Fibroblast of skin of abdomen (primary cell): ENCODE results near the gene LRIG3.
"Not testable (repeated sequence)": the region's sequence is repeated elsewhere in the genome, so short reads cannot be mapped to it uniquely, and the experiment has no call there.

Experiments
- DNase-seq: peaks from one replicate; pipeline ENCODE4 v3.0.0-alpha.2; 2013

LRIG3 gene

DNA sequence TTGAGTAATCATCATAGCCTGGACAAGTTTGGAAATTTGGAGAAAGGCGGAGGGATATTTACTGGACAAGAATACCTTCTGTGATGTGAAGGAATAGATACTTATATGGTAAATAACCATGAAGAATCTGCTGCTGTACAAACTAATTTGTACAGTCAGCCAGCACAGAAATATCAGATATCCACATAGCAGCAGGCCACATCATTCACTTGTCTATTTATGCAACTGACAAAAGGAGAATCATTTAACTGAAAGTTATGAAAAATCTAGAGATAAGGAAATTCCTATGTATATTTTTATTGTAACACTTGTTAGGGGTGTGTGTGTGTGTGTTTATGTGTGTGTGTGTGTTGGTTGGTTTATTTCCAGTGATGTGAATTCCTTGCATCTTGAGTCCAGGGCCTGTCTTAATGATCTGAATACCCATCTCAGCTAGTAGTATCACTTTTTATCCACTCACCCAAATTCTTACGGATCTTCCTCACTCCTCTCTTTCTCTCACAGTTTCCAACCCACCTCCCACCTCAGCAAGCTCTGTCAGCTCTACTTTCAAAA, 10.5 kb upstream of the LRIG3 start:
- DNase-seq, result no peak

GRCh38 chr12:58927120-58927519, 6.8 kb upstream of the LRIG3 start:
- DNase-seq, result no peak

GRCh38 chr12:58926586-58926985, 6.3 kb upstream of the LRIG3 start:
- DNase-seq, result no peak

- DNase-seq, result no peak
Measured at GRCh38 chr12:58925751-58926150, 5.4 kb upstream of the LRIG3 start.

DNA sequence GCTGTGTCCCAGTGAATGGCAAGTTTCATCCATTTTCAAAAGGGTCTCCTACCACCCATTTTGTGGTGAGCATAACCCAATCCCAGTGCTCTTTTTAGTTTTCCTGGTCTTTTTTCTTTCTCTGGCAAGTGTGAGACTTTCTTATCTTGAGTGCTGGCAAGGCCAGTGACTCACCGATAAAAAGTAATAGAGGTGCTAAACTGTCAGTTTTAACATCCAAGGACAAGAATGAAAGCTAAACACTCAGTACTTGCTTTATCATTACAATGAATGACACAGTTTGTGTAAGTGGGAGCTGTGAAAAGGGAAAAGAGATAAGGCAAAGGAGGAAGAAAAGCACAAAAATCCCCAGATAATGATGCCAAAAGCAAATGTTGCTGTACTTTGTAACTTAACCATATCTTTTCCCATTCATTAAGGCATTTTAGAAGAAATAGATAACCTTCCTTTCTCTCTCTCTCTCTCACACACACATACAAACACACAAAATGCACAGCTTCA, 4.9 kb upstream of the LRIG3 start:
- no peak for DNase-seq

DNA sequence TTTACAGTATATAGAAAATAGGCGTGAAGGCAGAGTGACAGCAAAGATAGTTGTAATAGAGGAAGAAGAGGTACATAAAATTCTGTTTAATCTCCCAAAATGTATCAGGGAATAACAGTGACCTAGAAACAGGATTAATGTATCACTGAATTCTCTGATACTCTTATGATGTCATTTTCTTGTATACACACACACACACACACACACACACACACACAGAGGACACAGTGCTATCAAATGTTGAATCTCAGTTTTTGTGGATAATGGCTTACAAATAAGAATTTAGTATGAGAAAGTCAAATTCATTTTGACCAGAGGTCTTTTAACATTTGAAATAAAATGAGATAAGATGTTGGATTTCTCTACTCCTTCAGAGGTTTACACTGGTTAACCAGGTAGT, 4.3 kb upstream of the LRIG3 start:
- no peak for DNase-seq

GRCh38 chr12:58923781-58924180, 3.5 kb upstream of the LRIG3 start:
- no peak for DNase-seq

DNA sequence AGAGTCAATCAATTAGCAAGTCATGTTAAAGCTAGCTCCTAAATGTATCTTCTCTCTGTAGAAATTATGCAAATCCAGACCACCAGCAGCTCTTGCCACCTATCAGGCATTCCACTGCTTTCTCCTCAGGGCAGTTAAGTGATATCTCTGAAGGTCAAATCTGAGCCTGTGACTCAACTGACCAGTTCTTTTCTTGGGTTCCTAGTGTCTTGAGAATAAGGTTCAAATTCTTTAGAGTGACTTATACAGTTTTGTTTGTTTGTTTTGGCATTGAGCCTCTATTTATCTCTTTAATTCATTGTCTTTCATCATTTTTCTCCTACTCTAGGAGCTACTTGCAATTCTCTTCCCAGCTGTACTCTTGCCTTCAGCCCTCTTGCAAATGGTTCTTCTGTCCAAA, 2.5 kb upstream of the LRIG3 start:
- DNase-seq, result no peak

- no peak for DNase-seq
Measured at GRCh38 chr12:58920961-58921861, 907 bp upstream of the LRIG3 start.

DNA sequence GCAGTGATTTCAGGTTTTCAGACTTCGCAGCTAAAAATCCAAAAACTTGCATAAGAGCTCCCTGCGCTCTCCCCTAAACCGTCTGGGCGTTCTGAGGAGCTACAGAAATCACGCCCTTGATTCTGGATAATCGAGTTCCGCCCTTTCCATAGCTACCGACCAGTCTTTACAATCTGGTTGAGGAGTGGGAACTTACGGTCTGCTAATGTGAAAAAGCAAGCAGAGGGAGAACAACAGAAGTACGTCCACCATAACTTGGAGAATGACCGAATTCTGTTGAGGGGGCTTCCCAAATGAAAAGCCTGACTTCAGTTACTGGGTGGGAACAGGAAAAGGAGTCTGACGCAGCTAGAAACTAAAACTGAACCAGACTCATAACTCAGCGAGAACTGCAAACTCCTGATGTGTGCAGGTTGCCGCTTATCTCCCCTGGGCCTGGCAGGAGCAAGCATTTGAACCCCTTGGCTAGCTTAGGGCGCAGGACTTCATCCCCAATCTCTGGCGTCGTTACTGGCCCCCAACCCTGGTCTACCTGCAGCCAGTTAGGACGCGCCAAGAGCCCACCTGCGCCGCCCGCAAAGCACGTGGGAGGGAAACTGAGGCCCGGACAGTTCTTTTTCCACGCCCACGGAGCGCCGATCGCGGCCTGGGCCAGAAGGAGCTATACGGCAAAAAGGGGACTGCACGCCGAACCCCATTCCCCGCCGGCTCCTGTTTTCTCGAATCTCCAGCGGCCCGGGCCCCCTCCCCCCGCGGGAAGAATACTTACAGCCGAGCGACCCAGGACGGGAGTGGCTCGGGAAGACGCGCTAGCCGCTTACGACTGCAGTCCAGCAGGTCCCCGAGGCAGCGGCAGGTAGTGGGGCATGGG, 838 bp downstream of the LRIG3 start:
- peak; percentile 27 for DNase-seq

DNA sequence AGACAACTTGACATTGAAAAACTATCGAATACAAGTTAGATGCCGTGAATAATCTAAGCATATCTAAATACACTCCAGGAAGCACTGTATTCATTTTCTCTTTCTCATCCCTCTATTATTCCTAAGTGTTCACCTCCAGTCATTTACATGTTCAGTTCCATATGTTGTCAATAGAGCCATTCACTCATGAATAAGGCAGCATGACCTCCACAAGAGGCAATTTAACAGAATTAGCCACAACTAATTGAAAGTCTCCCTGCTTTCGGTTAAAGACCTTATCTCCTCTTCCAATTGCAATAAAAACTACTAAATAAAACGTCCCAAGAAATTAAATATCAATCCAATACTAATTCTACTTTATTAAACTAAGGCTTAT, 1.8 kb downstream of the LRIG3 start:
- peak; percentile 28 for DNase-seq

GRCh38 chr12:58917699-58918468, 2.4 kb downstream of the LRIG3 start:
- DNase-seq, result peak; percentile 28

GRCh38 chr12:58916921-58917511, 3.3 kb downstream of the LRIG3 start:
- DNase-seq, result peak; percentile 90

DNA sequence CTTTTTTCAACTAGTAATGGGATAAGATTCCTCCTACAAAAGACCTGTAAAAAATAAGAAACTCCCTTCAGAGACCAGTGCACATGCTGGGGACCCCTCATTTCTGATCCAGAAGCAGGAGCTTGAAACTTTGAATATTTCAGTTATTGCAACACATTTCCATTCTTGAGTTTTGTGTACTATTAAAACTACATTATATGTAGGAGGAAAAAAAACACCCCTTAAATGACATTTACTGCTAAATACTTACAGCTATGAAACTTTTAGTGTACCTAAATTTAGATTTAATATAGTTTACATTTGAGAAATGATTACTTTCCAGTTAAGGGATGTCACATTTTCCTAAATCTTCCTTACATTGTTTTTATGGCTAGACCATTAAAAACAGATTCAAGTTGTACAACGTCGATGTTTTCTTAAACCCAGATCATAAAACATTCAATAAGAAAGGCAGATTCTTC, 4.1 kb downstream of the LRIG3 start:
- no peak for DNase-seq

DNA sequence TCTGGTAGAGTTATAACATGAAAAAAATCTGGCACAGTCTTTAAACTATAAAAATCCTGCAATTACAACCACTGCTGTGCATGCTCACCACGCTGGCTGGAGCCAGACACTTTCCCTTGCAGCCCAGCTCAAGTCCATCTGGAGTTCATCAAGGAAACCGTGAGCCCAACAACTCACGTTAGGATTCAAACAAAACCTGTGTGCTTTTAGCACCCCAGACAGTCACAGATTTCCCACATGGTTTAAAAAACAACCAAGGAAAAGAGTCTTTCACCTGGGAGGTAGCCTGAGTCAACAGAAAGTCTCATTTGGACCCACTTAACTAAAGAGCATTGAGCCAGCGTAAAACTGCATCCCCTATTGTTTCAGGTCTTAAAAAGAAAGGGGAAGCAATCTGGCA, 4.7 kb downstream of the LRIG3 start:
- DNase-seq, result peak; percentile 89

GRCh38 chr12:58915037-58915436, 5.3 kb downstream of the LRIG3 start:
- no peak for DNase-seq

DNA sequence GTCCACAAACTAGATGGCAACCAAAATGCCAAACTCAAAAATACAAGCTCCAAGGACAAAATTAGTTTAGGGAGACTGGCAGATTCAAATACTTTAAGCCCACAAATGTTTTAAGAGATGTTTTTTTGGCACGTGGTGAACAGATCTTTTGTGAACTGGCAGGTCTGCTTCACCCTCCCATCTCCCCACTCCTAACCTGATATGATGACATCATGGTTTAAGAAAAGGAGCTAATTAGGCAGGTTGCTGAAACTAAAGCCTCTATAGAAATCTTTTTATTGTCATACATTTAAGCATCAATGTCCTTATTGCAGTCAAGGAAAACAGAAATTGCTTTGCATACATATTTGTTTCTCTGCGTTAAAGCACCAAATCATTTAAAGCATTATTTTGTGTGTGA, 5.8 kb downstream of the LRIG3 start:
- DNase-seq, result no peak

- peak; percentile 66 for DNase-seq
Measured at GRCh38 chr12:58907391-58907790, 12.9 kb downstream of the LRIG3 start.

DNA sequence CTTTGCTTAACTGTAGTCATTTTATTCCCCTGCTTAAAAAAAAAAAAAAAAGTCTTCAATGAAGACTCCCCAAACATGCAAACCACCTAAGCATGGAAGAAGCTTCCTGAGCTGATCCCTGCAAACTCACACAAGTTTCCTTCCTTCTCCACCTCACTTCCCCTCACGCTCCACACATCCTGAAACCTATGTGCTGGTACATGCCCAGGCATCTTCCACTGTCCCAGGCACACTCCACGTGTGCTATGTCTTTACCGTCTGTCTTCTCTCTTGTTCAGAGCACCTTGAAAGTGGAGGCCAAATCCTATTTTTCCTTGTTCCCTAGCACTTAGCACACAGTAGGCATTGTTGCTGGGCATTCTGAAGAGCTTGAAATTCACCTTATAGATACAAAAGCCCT, 13.4 kb downstream of the LRIG3 start:
- no peak for DNase-seq

DNA sequence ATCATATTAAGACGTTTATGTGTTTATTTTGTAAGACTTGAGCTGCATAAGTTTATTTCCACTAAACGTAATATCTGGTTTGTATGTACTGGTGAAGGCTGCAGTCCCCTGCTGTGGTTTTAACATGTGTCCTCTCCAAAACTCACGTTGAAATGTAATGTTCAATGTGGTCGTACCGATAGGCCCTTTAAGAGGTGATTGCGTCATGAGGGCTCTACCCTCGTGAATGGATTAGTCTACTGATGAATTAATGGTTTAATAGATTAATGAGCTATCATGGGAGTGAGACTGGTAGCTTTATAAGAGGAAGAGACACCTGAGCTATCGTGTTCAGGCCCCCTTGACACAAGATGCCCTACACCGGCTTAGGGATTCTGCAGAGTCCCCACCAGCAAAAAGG, 14.9 kb downstream of the LRIG3 start:
- DNase-seq, result no peak

GRCh38 chr12:58902726-58903125, 17.6 kb downstream of the LRIG3 start:
- not testable (repeated sequence) for DNase-seq

DNA sequence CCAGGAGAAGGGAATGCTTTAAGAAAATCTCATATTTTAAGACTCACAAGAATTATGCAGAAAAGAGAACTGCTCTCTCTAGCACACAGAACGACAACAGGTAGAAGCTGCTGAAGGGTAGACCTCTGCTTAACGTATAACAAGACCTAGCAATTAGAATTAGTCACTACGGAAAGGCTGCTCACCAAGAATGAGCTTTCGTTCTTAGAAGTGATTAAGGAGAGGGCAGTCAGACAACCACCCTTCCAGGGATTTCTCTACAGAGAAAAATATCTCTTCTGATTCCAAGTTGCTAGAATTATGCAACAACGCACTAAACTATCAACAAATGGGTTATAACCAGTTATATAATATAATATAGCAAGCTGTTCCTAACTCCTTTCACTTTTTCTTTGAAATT, 18.6 kb downstream of the LRIG3 start:
- no peak for DNase-seq
